Stimulated activated CD4-positive, alpha-beta T cell treated with anti-CD3 and anti-CD28 coated beads, TNF-alpha, amount 100 ng/mL, for 48 hours (primary cell): ENCODE measurements around the gene CSNK1G3.

Source experiments
- DNase-seq, 3 donors: peaks; one replicate each; pipeline ENCODE4 v3.0.0-alpha.2; 2020; ENCODE audit warnings: low read depth in 3 of 3

Gene CSNK1G3

DNA sequence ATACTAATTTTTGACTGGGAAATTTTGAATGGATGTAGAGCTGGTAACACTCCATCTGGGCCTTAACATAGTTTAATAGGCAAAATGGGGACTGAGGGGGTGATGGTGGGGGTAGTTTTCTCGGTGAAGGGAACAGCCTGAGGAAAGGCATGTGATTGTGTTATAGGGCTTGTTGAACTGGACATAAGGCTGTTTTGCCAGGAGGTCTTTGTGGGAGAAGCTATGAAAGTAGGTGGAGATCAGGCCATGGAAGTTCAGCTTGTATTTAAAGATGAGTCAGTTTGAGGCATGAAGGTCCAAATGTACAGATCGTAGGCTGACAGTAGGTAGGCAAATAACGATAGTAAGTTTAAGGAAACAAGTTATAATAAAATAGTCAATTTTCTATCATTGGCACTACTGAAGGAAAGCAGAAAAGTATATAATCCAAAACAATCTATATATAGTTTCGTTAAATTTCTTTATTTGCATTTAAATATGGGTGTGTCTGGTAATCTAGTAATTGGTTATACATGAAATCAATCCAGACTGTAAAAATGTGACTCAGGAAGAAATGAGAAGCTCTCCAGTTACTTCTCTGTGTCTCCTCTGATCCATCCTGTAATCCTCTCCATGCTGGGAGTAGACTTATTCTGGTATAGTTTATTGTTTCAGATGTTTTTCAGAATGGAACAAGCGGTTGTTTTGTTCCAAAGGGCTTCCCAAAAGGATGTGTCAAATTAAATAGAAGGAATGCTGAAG lies 2.8 kb downstream of the CSNK1G3 start:
- no peak for DNase-seq

DNA sequence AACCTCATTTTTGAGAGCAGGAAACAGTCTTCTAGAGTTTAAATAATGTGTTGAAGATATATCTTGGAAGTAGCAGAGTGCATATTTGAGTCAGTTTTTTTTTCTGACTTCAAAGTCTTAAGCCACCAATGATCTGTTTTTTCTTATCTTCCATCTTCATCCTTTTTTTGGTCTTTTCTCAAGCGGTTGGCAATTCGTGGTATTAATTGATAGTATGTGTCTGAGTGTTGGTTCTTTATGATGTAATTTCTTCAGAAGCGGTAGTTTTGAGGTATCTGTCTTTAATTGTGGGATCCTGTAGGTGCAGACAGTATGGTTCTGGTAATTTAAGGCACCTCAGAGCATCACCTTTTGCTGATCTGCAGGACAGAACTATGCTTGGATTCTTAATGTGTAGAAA lies 3.9 kb downstream of the CSNK1G3 start:
- no peak for DNase-seq

DNA sequence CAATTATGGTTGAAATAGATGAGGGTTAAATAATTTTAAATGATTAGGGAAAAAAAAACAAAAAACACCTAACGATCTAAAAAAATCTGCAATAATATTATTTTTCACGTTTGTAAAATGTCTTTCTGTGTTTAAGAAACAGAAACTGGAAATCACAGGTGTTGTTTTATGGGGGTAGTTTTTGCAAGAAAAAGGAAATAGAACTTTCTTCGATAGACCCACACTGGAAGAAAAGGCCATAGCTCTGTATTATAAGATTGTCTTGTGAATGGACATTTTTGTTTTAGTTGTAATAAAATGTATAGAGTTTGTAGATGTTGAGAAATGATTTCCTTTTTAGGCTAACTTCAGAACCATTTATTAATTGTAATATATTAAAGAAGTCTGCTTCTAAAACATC lies 5.5 kb downstream of the CSNK1G3 start:
- DNase-seq = no peak

DNA sequence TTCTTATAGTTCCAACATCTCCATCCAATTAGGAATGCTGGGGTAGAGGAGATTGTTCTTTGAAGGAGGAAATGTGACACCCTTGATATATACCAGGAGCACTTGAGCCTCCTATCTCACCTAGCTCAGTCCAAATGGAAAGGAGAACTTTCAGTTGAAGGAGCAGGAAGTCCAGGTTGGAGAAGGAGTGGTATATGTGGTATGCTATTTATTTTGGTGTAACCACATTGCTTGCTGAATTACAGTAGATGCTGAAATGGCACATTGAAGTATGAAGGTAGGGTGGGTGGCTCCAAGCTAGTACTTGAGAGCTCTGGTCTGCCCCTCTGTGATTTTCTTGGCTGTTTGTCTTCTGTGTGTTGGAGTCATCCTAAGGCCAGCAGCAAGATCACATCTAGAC lies 6.1 kb downstream of the CSNK1G3 start:
- no peak for DNase-seq

DNA sequence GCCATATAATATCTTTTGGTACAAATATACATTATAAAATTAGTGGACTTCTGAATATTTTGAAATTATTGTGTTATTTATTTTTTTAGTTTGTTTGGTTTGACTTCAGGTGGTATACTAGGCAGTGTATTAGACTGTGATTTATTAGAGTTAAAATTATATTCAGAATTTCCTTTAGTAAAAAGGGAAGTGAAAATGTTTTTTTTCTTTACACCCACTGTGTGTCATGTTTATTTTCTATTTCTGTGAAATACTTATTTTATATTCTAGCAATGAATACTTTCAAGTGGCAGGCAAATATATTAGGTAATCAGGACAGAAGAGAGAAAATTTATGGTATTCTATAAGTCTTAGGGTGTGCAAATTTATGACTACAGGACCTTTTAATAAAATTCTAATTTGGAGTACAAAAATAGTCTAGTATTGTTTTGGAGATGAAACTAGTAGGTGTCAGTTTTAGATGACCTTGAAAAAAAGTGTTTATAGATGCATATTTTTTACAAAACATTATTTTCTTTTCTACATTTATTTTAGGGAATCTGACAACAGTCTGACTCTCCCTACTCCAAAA lies 8.8 kb downstream of the CSNK1G3 start:
- DNase-seq = no peak

DNA sequence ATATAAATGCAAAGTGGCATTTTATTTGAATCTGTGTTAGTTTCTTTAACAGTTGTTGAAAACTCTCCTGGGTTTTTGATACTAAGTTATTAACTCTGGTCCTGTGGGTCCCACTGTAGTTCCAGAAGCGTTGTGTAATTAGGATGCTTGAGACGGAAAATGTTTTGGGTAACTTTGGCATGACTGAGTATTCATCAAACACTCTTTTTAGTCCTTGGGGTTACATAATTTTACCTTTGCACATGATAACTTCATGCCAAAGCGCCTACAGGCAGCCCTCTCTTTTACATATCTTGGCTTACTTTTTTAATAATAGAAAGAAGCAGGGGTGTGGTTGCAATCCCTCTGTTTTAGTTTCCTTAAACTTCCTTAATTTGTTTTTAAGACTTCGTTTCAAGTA lies 12.2 kb downstream of the CSNK1G3 start:
- DNase-seq = no peak

DNA sequence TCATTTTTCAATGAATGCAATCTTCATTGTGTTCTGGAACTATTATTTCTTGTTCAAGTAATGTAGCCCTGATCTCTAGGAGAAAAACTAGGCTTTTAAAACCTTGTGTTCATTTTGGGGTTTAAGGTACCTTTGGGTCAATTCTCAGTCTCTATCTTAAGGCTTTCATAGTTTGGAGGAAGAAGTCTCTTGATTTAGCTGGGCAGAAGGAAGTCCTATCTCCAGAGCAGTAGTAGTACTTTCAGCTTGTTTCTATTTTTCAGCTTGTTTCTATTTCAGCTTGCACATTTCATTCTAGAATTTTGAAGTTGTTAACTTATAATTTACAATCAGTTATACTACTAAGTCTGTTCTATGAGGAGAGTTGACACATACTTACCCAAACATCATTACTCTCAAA lies 15.2 kb downstream of the CSNK1G3 start:
- DNase-seq = no peak

DNA sequence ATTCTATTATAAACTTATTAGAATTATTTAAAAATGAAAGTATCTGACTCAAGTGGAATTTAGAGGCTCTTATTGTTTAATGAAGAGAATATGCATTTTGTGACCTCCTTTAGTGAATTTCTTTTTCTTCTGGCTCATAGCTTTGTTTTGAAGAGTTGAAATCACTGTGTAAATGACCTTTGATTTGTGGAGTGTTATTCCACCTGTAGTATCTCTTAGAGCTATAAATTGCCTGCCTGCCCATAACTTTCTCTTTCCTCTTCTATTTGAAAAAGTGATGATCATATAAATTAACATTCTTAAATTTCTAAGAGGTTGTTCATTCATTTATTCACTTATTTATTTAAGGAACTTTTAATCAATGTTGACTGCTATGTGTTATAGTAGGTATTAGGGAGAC lies 16.1 kb downstream of the CSNK1G3 start:
- no peak for DNase-seq

DNA sequence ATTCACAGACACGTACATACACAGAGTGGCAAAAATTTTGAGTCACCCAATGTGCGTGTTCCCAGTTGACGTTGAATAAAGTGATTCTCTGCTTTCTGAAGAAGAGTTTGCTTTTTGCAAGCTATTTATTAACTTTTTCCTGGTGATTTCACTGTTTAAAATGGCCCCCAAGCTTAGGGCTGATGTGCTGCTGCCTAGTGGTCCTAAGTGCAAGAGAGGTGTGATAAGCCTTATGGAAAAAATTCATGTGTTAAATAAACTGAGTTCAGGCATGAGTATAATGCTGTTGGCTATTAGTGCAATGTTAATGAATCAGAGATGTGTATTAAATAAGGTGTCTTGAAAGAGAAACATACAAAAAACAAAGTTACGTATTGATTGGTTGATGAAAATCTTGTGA lies 16.9 kb downstream of the CSNK1G3 start:
- DNase-seq = no peak

DNA sequence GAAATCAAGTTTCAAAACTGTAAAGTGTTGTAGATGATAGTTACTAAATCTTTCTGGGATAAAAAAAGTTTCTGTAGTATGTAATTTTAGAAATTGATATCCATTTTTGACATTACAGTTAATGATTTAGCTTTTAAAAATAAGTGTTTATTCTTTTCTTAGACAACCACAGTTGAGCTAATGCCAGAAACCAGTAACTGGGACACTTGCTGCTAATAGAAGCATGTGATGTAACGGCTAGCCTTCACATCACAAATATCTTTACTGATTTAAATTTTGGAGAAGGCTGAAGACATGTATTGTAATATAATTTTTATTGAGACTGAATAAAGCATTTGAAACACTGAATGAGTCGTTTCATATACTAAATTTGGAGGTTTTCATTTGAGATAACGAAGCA lies 18.8 kb downstream of the CSNK1G3 start:
- no peak for DNase-seq

DNA sequence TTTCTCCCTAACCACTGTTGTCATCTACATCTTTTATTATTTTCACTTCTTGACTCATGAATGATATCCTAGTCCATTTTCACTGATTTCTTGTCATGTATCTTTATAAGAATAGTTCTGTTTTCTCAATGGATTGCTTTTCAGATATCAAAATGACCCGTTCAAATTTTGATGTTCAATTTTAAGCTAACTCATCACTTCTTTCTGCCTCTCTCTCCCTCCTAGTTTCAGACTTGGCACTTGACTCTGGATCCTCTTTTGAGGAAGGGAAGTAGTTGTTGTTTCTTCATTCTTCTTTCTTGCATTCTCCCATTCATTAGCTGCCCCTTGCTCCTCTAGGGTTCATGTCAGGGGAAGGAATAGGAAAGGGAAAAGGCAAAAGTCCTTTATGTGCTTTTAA lies 23.7 kb downstream of the CSNK1G3 start:
- DNase-seq = no peak

DNA sequence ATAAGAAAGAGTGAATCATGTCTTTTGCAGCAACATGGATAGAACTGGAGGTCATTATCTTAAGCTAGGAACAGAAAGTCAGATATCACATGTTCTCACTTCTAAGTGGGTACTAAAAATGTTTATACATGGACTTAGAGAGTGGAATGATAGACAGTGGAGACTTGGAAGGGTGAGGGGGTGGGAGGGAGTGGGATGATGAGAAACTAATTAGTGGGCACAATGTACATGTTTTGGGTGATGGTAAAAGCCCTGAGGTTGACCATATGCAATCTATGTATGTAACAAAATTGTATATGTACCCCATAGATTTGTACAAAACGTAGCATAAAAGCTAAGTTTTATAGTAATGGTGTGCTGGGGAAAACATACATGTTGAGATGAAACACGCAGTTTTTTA lies 25.3 kb downstream of the CSNK1G3 start:
- no peak for DNase-seq

DNA sequence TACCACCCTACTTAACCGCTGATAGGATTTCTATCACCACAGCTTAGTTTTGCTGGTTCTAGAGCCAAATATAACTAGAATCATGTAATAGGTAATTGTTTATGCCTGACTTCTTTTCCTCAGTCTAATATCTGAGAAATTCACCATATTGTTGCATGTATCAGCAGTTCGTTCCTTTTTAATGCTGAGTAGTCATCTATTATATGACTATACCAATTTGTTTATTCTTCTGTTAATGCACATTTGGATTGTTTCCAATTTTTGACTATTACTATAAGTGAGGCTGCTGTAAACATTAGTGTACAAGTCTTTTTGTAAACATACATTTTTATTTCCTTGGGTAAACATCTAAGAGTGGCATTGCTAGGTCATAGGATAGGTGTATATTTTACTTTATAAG lies 25.9 kb downstream of the CSNK1G3 start:
- DNase-seq = no peak

DNA sequence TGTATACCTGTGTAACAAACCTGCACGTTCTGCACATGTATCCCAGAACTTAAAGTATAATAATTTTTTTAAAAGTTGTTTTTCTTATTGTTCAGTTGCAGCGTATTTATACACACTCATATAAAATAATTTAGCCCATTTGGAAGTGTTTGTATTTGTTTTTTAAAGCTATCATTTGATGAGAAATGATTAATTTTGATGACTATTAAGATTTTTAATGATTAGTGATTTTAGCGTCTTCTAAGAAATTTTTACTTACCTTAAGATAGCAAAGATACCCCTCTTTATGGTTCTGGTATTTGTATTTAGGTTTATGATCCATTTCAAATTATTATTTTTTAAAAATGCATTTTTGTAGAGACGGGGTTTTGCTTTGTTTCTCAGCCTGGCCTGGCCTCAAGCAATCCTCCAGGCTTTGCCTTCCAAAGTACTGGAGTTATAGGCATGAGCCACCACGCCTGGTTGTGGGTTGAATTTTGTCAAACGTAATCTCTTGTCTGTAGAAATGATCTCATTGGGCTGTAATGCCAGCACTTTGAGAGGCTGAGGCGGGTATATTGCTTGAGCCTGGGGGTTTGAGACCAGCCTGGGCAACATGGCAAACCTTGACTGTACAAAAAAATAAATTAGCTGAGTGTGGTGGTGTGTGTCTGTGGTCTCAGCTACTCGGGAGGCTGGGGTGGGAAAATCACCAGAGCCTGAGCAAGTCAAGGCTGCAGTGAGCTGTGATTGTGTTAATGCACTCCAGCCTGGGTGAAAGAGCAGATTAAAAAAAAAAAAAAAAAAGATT lies 26.9 kb downstream of the CSNK1G3 start:
- no peak for DNase-seq

DNA sequence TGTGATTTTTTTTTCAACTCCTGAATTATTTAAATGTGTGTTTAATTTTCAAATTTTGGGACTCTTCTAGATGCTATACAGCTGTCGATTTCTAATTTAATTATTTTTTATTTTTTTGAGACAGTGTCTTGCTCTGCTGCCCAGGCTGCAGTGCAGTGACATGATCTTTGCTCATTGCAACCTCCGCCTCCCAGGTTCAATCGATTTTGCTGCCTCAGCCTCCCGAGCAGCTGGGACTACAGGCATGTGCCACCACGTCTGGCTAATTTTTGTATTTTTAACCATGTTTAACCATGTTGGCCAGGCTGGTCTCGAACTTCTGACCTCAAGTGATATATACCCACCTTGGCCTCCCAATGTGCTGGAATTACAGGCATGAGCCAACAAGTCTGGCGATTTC lies 28.6 kb downstream of the CSNK1G3 start:
- DNase-seq = no peak

DNA sequence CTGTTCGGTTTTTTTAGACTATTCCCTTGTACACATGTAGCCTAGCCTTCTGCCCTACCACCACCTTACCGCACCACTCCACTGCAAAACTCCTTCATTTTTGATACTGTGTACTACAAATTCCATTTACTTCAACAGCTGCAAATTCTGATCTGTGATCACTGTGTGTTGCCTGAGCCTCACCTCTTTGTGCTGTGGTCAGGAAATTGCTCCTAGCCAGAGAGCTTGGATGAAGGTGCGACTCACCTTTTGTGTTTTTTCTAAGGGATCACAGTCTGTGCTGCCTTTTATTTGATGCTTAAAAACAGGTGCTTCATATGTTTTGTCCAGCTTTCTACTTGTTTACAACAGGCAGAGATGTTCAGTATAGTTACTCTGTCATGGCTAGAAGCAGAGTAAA lies 31.5 kb downstream of the CSNK1G3 start:
- DNase-seq = no peak

DNA sequence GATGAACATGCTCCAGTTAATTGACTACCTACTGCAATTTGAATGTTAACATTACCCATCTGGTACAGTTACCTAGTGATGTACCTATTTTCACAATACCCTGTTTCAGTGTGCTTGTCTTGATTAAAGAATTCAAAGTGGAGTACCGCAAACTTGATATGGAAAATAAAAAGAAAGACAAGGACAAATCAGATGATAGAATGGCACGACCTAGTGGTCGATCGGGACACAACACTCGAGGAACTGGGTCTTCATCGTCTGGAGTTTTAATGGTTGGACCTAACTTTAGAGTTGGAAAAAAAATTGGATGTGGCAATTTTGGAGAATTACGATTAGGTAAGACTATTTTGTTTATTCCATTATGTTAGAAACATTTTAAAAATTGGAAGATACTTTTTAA lies 33.5 kb downstream of the CSNK1G3 start:
- DNase-seq = no peak

DNA sequence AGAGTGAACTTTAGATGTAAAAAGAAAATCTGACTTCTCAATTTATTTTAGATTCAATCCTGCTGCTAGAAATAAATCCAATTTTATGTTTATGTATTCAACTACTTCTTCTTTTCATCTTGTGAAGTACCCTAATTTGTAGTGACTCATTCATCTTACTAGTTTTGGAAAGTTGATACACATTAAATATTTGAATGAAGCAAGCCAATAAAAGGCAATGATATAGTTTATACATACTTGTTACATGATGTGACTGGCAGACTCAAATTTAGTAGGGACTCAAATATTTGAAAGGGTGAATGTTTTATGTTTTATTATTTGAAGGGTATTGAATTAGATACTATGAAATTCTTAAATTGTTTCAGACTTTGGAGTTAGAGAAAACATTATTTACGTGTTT lies 34.7 kb downstream of the CSNK1G3 start:
- no peak for DNase-seq

DNA sequence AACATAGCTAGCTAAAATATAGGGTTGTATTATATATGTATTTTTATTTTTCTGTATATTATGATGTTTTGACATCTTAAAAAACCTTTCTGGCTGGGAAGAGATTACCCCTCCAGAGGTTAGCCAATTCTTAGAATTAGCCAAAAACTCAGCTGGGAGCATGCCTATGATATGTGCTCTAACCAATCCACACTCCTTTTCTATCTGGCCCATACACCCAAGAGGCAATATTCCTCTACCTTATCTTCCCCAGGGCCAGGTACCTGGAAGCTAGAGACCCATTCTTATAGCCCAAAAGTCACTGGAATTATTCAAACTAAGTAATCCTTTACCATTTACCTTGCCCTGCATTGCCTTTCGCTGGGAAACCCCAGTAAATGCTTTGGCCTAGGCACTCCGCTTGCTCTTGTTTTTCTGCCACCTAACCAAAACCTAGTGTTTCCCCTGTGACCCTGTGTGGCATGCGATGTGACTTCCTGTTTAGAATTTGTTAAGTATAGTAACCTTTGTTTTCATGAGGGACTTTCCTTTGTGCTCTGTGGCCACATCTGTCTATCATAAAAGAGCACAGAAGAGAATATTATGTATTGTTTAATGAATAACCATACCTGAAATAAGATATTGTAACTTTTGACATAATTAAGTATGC lies 37.4 kb downstream of the CSNK1G3 start:
- no peak for DNase-seq

DNA sequence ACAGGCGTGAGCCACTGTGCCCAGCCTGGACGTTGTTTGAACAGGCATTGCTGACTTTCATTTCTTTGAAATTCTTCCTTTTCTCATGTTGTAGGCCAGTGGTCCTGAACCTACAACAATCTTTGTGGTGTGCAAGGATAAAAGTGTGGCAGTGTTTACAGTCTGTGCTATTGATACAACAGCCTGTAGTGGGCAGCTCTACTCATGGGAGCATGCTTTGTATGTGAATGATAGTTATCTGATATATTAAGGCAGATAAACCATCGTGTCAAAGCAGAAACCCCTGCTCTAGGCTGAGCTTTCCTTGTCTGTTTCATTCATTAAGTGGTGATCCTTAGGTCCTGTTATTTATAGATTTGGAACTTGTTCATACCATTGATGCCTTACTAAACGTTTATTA lies 42.6 kb downstream of the CSNK1G3 start:
- no peak for DNase-seq

DNA sequence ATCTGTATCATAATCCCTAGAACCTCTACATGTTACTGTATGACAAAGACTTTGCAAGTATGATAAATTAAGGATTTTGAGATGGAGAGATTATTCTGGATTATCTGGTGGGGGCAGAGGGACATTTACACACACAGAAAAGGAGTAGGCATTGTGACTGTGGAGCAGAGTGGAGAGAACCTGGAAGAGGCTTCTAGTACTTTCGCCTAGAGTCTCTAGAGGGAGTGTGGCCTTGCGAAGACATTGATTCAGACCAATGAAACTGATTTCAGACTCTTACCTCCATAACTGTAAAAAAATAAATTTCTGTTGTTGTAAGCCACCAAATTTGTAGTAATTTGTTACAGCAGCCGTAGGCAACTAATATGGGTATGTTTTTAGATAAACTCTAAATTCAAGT lies 45.9 kb downstream of the CSNK1G3 start:
- DNase-seq = no peak

DNA sequence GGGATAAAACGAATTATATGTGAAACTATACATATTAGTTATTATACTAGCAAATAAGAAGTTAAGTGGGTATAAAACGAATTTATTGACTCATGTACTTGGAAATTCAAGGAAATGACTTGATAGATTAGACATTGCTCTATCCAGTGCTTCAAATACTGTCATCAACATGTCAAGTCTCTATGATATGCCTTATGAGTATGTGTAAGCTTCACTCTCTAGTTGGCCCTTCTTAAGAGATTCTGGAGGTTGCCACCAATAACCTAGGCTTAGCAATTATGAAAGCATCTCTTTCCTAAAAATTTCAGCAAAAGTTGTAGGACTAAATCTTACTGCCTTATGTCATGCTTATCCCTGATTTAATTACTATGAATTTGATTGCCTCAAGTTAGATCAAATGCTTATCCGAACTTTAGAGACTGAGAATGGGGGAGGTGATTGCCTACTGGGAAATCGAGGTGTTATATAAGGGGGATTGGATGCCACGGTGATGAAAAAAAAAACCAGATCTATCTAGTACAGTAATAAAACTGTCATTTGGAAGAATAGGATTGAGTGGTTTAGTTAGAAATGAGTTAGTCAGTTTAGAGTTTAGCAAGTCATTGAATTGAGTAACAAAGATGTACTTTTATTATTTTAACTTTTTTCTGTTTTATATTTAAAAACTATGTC lies 46.9 kb downstream of the CSNK1G3 start:
- no peak for DNase-seq
